Activated CD4-positive, alpha-beta T cell treated with anti-CD3 and anti-CD28 coated beads for 36 hours (primary cell): ENCODE measurements around the gene ELMO3. TPM values are rescaled to one million over a fixed set of nuclear protein-coding genes. Genes with fewer than 3 reads are reported as not detected.
A peak's percentile ranks its signal among the peaks of the same experiment; 100 is the strongest.

Experiments
- ATAC-seq: fragments of 200-7000 bp; cut with Tn5 transposase; one replicate; pipeline ENCODE4 v1.10.0; 2021; ENCODE audit warnings: mild to moderate bottlenecking, moderate library complexity
- CTCF ChIA-PET: fragments of 350-600 bp; sonication (Branson Sonifier 250); formaldehyde crosslinking; loops from one replicate; lab custom pipeline; 2021; ENCODE audit warnings: antibody characterized with exemption; lab: Charles Lee
- POLR2A ChIA-PET: fragments of 350-600 bp; sonication (Branson Sonifier 250); formaldehyde crosslinking; loops from one replicate; lab custom pipeline; 2021; ENCODE audit warnings: antibody characterized with exemption, inconsistent platforms; lab: Charles Lee
- DNase-seq: peaks from one replicate; pipeline ENCODE4 v3.0.0-alpha.2; 2020
- H3K27ac Mint-ChIP-seq: one replicate; pipeline ENCODE4 v1.8.0; 2021; ENCODE audit warnings: mixed read lengths
- H3K27me3 Mint-ChIP-seq: one replicate; pipeline ENCODE4 v1.8.0; 2021; ENCODE audit warnings: mixed read lengths
- H3K36me3 Mint-ChIP-seq: one replicate; pipeline ENCODE4 v1.8.0; 2021; ENCODE audit warnings: low read depth, mixed read lengths
- H3K4me1 Mint-ChIP-seq: one replicate; pipeline ENCODE4 v1.8.0; 2021; ENCODE audit warnings: mixed read lengths
- H3K4me3 Mint-ChIP-seq: one replicate; pipeline ENCODE4 v1.8.0; 2021; ENCODE audit warnings: mild to moderate bottlenecking, moderate library complexity, mixed read lengths
- H3K9me3 Mint-ChIP-seq: one replicate; pipeline ENCODE4 v1.8.0; 2021; ENCODE audit warnings: low read depth, mixed read lengths
- intact Hi-C, 2 experiments: fragments of 100-400 bp; cut with DNase I in 1 of 2; cut with micrococcal nuclease in 1 of 2; formaldehyde crosslinking; loops; one replicate each; pipeline versions ENCODE4 v1.14.2 to v1.15.1; 2022 to 2024; cut with DNase I, micrococcal nuclease
- total RNA-seq, 2 experiments: library from RNA; stranded (reverse); gene quantifications; one replicate each; pipeline ENCODE4 v1.2.3, GENCODE V29; 2021

The ELMO3 gene
- total RNA-seq, 2 experiments from 2014 or later: 3.0 to 4.6 TPM

DNA sequence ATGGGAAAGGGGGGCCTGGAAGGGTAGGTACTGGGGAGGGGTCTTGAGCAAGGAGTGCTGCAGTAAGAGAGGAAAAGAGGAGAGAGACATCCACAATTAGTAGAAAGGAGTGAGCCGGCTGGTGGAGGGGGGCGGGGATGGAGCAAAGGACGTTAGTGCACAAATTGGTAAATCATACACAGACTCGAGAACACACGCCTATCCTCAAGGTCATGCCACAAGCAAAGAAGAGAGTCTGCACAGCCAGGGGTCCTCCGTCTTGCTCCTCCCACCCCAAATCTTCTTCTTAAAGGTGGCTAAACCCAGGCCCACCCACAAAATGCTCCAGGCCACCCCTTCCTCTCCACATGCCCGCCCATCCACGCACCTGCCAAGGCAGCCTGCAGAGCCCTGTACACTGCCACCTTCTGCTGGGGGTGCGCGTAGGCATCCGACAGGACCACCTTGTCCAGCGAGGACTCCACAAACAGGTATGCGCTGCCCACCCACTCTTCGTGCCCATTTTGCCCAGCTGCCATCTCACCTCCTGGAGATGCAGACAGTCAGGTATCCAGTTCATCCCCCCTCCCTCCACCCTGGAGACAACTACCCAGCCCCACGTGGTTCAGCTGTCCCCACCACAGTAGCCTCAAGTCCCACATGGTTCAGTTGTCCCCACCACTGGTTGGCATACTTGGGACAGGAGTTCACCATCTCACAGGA, 42.6 kb upstream of the ELMO3 start:
- ChIA-PET POLR2A (no interaction called here), CTCF (interaction anchor here (0.6 to 4.4 kb wide), 22 partner anchors 19 to 222 kb away, joined by 3 to 64 read pairs (median 8); partner anchors contain the start of genes E2F4 and MATCAP1)
- H3K4me3 Mint-ChIP-seq: no peak overlapping the region
- intact Hi-C loops: loop anchor here in 1 of 2 experiments (5.0 kb wide), 1 partner anchor 49 kb away; the partner anchor contains the start of gene PHAF1
- DNase-seq (no peak), ATAC-seq (no peak)
- no peaks in the 10 kb centered on the region for H3K9me3 Mint-ChIP-seq
- H3K4me1 Mint-ChIP-seq: peaks cover 43% of the 10 kb centered on the region
- H3K36me3 Mint-ChIP-seq: peaks cover 6% of the 10 kb centered on the region
- peaks cover 7% of the 10 kb centered on the region for H3K27me3 Mint-ChIP-seq
- no peak overlapping the region for H3K27ac Mint-ChIP-seq

DNA sequence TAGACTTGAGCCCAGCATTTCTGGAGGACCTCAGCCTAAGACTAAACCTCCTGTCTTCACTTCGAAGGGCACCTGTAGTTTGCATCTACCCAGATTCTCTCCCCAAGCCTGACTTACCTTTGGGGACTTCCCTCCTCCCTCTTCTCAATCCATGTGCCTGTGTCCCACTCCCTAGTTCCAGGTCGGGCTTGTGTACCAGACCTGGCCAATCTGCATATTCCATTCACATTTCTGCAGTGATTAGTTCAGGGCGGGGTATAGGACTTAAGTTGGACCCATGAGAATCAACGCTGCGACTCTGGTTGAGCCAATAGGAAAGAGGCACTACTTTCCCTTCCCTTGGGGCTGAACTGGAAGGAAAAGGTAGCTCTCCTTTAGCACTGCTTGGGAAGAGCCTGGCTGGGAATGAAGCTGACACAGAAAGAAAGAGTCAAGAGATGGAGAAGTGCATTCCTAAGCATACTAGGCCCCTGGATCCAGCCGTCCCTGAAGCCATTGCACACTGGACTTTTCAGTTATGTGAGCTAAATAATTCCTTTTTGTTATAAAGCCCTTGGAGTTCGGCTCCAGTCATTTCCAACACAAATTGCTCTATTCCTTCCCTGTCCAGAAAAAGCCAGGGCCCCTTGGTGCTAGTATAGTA, 41.7 kb upstream of the ELMO3 start:
- CTCF ChIA-PET: interaction anchor here (0.6 to 4.4 kb wide), 17 partner anchors 9 to 223 kb away, joined by 3 to 39 read pairs (median 5); partner anchors contain the start of gene EXOC3L1
- Mint-ChIP-seq H3K4me3 (no peak overlapping the region), H3K9me3 (no peaks in the 10 kb centered on the region), H3K4me1 (peaks cover 48% of the 10 kb centered on the region), H3K27ac (peak overlapping the region; percentile 2), H3K36me3 (peaks cover 11% of the 10 kb centered on the region), H3K27me3 (peaks cover 10% of the 10 kb centered on the region)
- ATAC-seq (no peak), DNase-seq (no peak)
- POLR2A ChIA-PET: no interaction called here
- intact Hi-C loops: loop anchor here in 1 of 2 experiments (5.0 kb wide), 1 partner anchor 50 kb away; the partner anchor contains the start of gene PHAF1

DNA sequence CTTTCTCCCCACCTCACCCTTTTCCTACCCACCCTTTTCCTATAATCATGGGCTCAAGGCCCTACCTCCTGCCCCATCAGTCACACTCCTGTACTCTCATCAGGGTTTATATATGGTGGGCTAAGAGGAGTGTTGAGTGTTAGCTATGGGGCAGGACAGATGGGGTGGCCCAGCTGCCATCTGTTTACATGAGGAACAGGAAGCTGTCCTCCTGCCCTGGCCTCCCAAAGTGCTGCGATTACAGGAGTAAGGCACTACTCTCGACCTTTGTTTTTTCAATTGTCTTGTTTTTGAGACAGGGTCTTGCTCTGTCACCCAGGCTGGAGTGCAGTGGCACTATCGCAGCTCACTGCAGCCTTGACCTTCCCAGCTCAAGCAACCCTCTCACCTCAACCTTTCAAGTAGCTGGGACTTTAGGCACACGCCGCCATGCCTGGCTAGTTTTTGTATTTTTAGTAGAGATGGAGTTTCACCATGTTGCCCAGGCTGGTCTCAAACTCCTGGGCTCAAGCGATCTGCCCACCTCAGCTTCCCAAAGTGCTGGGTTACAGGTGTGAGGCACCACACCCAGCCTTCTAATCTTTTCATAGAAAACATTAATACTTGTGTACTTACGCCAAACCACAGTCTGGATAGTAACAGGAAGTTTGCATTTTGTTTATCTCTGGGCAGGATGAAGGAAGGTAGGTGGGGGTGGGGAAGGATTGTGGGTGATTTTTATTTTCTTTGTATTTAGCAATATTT, 40.9 kb upstream of the ELMO3 start:
- Mint-ChIP-seq H3K27me3 (peaks cover 10% of the 10 kb centered on the region), H3K36me3 (peaks cover 11% of the 10 kb centered on the region), H3K4me3 (peak overlapping the region; percentile 91), H3K27ac (peak overlapping the region; percentile 93), H3K4me1 (peaks cover 49% of the 10 kb centered on the region), H3K9me3 (no peaks in the 10 kb centered on the region)
- DNase-seq (no peak), ATAC-seq (no peak)
- CTCF ChIA-PET: interaction anchor here (0.6 to 4.4 kb wide), 18 partner anchors 8 to 423 kb away, joined by 3 to 39 read pairs (median 5); partner anchors contain the start of gene EXOC3L1
- intact Hi-C loops: loop anchor here (2.0 to 5.0 kb wide), 2 partner anchors 51 to 211 kb away; partner anchors contain the start of gene PHAF1 (in 1 of the 2)
- POLR2A ChIA-PET: interaction anchor here (0.6 to 0.8 kb wide), 3 partner anchors 89 to 173 kb away, joined by 3 to 5 read pairs (median 4); partner anchors contain the start of gene FHOD1

DNA sequence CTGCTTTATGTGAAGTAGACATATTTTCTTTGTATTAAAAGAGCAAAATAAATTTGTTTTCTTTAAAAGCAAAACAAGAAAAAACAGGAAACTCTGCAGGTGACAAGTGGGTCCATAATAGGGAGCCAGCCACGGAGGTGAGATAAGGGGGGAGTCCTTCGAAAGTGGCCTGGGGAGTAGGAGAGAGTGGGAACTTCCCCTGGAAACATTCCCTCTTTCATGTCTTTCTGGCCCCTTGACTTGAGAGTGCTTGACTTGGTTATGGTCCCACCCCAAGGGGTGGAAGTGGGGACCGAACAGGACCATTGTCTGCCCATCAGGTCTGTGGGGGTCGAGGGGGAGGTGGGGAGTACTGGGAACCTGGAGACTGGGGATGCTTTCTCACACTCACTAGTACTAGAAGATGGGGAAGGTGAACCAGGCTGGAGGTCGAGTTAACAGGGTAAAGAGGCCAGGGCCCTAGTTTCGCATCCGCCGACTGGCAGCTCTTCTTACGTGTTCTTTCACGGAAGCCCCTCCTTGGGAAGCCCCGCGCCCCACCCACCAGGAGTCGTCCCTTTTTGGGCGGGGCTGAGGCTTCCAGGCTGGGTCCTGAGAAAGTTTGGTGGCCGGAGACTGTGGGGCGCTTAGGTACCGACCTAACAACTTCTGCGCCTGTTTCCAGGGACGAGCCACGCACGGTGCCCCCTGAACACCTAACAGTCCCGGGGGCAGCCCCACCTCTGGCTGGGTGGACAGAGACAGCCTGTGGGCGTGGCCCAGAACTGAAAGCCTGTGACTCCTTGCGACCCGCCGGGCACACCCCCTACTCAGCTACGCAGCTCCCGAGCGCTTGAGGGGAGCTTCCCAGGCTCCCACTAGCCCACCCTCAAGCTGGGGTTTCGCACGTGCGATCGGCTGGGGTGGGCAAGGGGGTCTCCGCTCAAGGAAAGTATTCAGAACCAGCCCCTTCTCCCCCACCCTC, 40.0 kb upstream of the ELMO3 start:
- H3K9me3 Mint-ChIP-seq: no peaks in the 10 kb centered on the region
- ChIA-PET CTCF (interaction anchor here (0.7 to 4.4 kb wide), 13 partner anchors 16 to 207 kb away, joined by 3 to 39 read pairs (median 4); no protein-coding TSS in a partner anchor), POLR2A (interaction anchor here (0.6 to 1.7 kb wide), 4 partner anchors 7 to 176 kb away, joined by 3 to 4 read pairs (median 4); partner anchors contain the start of gene B3GNT9)
- H3K27ac Mint-ChIP-seq: peak overlapping the region; percentile 93
- intact Hi-C loops: loop anchor here (1.0 to 5.0 kb wide), 11 partner anchors 11 to 403 kb away; partner anchors contain the start of genes MATCAP1 (in 2 of the 2), CBFB (in 1 of the 2), CTCF (in 1 of the 2) and E2F4 (in 1 of the 2)
- DNase-seq: peak; percentile 93
- peak overlapping the region; percentile 91 for H3K4me3 Mint-ChIP-seq
- H3K27me3 Mint-ChIP-seq: peaks cover 8% of the 10 kb centered on the region
- peaks cover 47% of the 10 kb centered on the region for H3K4me1 Mint-ChIP-seq
- H3K36me3 Mint-ChIP-seq: peaks cover 11% of the 10 kb centered on the region
- peak; percentile 47 for ATAC-seq

DNA sequence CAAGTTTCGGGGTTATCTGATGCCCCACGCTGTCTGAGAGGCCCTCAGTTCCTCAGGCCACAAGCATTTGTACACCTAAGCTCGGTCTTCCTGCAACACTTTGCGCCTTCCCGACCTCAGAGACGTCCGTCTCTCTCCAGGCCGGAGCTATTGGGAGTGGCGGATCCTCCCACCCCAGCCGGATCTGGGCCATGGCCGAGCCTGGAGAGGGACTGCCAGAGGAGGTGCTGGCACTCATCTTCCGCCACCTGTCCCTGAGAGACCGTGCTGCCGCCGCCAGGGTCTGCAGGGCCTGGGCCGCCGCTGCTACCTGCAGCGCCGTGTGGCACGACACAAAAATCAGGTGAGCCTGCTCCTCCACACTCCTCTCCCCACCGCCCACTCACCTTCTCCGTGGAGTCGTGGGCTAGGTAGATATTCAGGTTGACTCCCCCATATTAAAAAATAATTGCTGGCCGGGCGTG, 37.3 kb upstream of the ELMO3 start:
- H3K27me3 Mint-ChIP-seq: peaks cover 25% of the 10 kb centered on the region
- no peak overlapping the region for H3K4me3 Mint-ChIP-seq
- intact Hi-C loops: loop anchor here in 1 of 2 experiments (5.0 kb wide), 1 partner anchor 501 kb away; the partner anchor contains the start of genes ACD and PARD6A
- H3K27ac Mint-ChIP-seq: no peak overlapping the region
- DNase-seq: no peak
- H3K9me3 Mint-ChIP-seq: no peaks in the 10 kb centered on the region
- H3K36me3 Mint-ChIP-seq: peaks cover 7% of the 10 kb centered on the region
- H3K4me1 Mint-ChIP-seq: peaks cover 49% of the 10 kb centered on the region
- ATAC-seq: no peak
- ChIA-PET POLR2A (no interaction called here), CTCF (interaction anchor here (1.0 to 4.5 kb wide), 5 partner anchors 14 to 228 kb away, joined by 3 to 39 read pairs (median 9); no protein-coding TSS in a partner anchor)

DNA sequence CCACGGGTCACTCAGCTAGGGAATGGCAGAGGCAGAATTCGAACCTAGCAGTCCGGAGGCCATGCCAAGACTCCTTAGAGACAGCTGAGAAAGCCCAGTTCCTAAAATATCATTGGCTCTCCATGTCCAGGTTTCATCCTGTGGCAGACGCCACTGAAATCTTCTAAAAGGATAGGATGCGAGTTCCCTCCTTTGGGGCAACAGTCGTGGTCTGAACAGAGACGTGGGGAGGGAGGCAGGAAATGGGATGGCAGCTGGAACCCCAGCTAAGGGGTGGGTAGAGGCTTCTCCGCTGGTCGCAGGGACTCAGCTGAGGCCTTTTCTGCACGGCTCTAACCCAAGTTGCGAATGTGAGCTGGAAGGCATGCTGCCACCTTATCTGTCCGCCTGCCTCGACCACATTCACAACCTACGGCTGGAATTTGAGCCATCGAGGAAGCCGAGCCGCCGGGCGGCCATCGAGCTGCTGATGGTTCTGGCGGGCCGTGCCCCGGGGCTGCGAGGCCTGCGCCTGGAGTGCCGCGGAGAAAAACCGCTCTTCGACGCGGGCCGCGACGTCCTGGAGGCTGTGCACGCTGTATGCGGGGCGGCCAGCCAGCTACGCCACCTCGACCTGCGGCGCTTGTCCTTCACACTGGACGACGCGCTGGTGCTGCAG, 36.3 kb upstream of the ELMO3 start:
- H3K27me3 Mint-ChIP-seq: peaks cover 34% of the 10 kb centered on the region
- ChIA-PET CTCF (interaction anchor here (0.6 to 4.5 kb wide), 14 partner anchors 10 to 229 kb away, joined by 3 to 39 read pairs (median 4); partner anchors contain the start of gene TMEM208), POLR2A (interaction anchor here (0.7 to 1.2 kb wide), 3 partner anchors 11 to 20 kb away, joined by 3 to 4 read pairs (median 3); no protein-coding TSS in a partner anchor)
- no peak overlapping the region for H3K4me3 Mint-ChIP-seq
- H3K27ac Mint-ChIP-seq: no peak overlapping the region
- H3K9me3 Mint-ChIP-seq: no peaks in the 10 kb centered on the region
- peaks cover 7% of the 10 kb centered on the region for H3K36me3 Mint-ChIP-seq
- DNase-seq (no peak), ATAC-seq (no peak)
- H3K4me1 Mint-ChIP-seq: peaks cover 44% of the 10 kb centered on the region
- intact Hi-C loops: loop anchor here in 1 of 2 experiments (5.0 kb wide), 1 partner anchor 500 kb away; the partner anchor contains the start of genes ACD and PARD6A

DNA sequence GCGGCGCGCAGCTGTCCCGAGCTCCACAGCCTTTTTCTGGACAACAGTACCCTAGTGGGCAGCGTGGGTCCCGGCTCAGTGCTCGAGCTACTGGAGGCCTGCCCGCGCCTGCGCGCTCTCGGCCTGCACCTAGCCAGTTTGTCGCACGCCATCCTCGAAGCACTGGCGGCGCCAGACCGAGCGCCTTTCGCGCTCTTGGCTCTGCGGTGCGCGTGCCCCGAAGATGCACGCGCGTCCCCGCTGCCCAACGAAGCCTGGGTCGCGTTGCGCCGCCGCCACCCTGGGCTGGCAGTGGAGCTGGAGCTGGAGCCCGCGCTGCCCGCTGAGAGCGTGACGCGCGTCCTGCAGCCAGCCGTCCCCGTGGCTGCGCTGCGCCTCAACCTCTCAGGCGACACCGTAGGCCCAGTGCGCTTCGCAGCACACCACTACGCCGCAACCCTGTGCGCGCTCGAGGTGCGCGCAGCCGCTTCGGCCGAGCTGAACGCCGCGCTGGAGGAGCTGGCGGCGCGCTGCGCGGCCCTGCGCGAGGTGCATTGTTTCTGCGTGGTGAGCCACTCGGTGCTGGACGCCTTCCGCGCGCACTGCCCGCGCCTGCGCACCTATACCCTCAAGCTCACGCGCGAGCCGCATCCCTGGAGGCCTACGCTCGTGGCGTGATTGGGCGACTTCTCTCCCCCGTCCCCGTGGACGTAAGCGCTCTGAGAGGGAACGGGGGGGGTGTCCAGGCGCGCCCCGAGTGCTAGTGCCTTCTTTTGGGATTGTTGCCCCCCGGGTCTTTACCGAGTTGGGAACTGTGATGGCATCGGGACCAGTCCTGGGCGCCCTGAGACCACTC, 35.5 kb upstream of the ELMO3 start:
- Mint-ChIP-seq H3K4me3 (no peak overlapping the region), H3K27ac (no peak overlapping the region), H3K4me1 (peaks cover 36% of the 10 kb centered on the region), H3K9me3 (no peaks in the 10 kb centered on the region), H3K36me3 (peaks cover 7% of the 10 kb centered on the region), H3K27me3 (peaks cover 41% of the 10 kb centered on the region)
- ATAC-seq (peak; percentile 11), DNase-seq (peak; percentile 78)
- intact Hi-C loops: loop anchor here in 1 of 2 experiments (5.0 kb wide), 1 partner anchor 499 kb away; the partner anchor contains the start of genes ACD and PARD6A
- ChIA-PET CTCF (interaction anchor here (0.7 to 4.5 kb wide), 13 partner anchors 8 to 213 kb away, joined by 3 to 39 read pairs (median 4); partner anchors contain the start of gene TMEM208), POLR2A (interaction anchor here (0.7 to 1.2 kb wide), 3 partner anchors 10 to 19 kb away, joined by 3 to 4 read pairs (median 3); no protein-coding TSS in a partner anchor)

DNA sequence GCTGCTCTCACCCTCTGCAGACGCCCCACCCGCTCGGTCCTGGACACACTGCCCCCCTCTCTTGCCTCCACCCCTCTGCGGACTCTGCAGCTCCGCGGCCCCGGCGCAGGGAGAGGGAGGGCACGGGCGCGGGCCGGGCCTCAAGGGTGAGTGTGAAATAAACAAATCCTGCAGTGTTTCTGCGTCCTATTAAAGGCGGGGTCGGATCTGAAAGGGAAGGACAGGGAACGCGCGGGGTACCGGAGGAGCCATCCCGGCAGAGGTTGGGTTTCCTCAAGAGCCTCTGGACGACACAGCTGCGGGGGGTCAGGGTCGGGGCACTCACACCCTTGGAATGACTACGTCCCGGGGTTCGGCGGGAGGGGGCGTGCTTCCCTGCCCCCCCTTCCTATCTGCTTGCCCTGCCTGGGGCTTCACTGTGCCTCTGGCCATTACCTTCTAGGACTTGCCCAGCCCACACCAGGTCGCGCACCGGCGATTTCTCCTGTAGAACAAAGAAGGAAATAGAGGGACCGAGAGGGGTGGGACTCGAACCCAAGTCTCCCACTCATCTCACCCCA, 34.9 kb upstream of the ELMO3 start:
- H3K27ac Mint-ChIP-seq: no peak overlapping the region
- peaks cover 29% of the 10 kb centered on the region for H3K4me1 Mint-ChIP-seq
- peaks cover 7% of the 10 kb centered on the region for H3K36me3 Mint-ChIP-seq
- H3K4me3 Mint-ChIP-seq: no peak overlapping the region
- ATAC-seq (no peak), DNase-seq (no peak)
- POLR2A ChIA-PET: interaction anchor here (1.2 kb wide), 1 partner anchor 9 kb away, joined by 4 read pairs; no protein-coding TSS in a partner anchor
- CTCF ChIA-PET: interaction anchor here (0.7 to 4.5 kb wide), 9 partner anchors 9 to 179 kb away, joined by 3 to 39 read pairs (median 5); partner anchors contain the start of gene TMEM208
- intact Hi-C loops: loop anchor here in 1 of 2 experiments (1.0 to 5.0 kb wide), 2 partner anchors 10 to 498 kb away; partner anchors contain the start of genes ACD and PARD6A
- H3K27me3 Mint-ChIP-seq: peaks cover 48% of the 10 kb centered on the region
- H3K9me3 Mint-ChIP-seq: no peaks in the 10 kb centered on the region
